NT2/D1 (cell line): Measurements from ENCODE around the gene EEF1AKMT3.

ENCODE experiments used
- SUZ12 ChIP-seq: IDR thresholded peaks from 2 replicates; pipeline ENCODE4 v1.6.1; 2011; ENCODE audit not compliant: insufficient read length, insufficient read depth; ENCODE audit errors: extremely low read depth
- YY1 ChIP-seq: IDR thresholded peaks from 2 replicates; pipeline ENCODE4 v1.6.1; 2011; ENCODE audit not compliant: insufficient read length, insufficient read depth
- ZNF274 ChIP-seq: IDR thresholded peaks from 2 replicates; pipeline ENCODE4 v1.6.1; 2011; ENCODE audit warnings: mild to moderate bottlenecking, low read depth, low read length

DNA sequence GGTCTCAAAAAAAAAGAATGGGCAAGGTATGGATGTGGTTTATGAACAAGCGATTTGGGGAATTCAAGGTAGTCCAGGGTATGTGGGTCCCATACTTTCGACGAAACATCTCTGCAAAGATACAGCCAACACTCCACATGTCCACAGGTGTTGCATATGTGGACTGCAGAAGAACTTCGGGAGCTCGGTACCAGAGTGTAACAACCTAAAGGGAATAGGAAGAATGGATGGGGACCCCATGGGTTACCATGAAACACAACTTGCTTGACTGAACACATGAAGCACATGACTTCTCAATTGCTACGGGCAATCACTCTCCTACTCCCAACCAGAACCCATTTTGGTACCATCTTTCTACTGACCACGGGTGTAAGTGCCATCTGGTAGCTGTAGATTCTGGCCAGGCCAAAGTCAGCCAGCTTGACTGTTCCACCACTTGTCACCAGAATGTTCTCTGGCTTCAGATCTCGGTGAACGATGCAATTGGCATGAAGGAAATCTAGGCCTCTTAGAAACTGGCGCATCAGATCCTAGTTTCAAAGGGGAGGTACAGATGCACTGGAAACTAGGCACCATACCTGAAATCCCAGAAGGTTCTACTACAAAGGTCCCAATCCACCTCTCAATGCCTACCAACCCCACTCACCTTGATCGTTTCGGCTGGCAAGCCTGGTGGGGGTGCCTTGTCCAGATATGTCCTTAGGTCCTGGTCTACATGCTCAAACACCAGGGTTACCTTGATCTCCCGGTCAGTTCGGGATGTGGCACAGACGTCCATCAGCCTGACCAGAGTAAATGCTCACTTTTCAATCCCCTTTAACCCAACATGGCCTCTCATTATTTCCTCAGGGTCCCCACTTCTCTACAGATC lies 21.6 kb upstream of the EEF1AKMT3 start:
- TF ChIP-seq YY1 (no peak), SUZ12 (no peak), ZNF274 (no peak)
